ENCODE results near the gene PRKG1.
"Not testable (repeated sequence)": the region's sequence is repeated elsewhere in the genome, so short reads cannot be mapped to it uniquely, and the experiment has no call there.

The PRKG1 gene

GRCh38 chr10:51204066-51204465, 129.8 kb downstream of the PRKG1 start:
- TF ChIP-seq ZFX (IDR thresholded peaks at IDR 0.05; ENCODE audit: borderline replicate concordance), result no peak
- TF ChIP-seq, protein P1, sequence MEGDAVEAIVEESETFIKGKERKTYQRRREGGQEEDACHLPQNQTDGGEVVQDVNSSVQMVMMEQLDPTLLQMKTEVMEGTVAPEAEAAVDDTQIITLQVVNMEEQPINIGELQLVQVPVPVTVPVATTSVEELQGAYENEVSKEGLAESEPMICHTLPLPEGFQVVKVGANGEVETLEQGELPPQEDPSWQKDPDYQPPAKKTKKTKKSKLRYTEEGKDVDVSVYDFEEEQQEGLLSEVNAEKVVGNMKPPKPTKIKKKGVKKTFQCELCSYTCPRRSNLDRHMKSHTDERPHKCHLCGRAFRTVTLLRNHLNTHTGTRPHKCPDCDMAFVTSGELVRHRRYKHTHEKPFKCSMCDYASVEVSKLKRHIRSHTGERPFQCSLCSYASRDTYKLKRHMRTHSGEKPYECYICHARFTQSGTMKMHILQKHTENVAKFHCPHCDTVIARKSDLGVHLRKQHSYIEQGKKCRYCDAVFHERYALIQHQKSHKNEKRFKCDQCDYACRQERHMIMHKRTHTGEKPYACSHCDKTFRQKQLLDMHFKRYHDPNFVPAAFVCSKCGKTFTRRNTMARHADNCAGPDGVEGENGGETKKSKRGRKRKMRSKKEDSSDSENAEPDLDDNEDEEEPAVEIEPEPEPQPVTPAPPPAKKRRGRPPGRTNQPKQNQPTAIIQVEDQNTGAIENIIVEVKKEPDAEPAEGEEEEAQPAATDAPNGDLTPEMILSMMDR (IDR thresholded peaks at IDR 0.05), result no peak
- no peak overlapping the region for H3K27ac ChIP-seq

DNA sequence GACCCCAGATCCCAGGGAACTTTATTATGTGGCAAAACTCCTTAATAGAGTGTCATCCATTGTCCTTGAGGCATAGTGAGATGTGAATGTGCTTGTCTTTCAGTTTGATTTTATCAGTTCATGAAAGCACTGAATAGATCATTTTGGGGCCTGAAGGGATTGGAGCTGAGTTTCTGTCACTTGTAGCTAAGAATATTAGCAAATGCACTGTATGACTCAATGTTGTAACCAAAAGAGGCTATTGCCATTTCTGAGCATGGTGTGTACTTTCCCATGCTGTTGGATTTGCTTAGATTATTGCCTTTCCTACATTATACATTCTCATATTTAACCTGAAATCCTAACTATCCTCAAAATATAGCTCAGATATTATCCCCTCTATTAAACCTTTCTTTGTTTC, 130.4 kb downstream of the PRKG1 start:
- no peak overlapping the region for H3K27ac ChIP-seq
- TF ChIP-seq ZFX (IDR thresholded peaks at IDR 0.05; ENCODE audit: borderline replicate concordance), result no peak
- TF ChIP-seq, protein P1 (IDR thresholded peaks at IDR 0.05), result no peak

GRCh38 chr10:51206500-51206899, 132.2 kb downstream of the PRKG1 start:
- TF ChIP-seq, protein P1 (IDR thresholded peaks at IDR 0.05), result no peak
- TF ChIP-seq ZFX (IDR thresholded peaks at IDR 0.05; ENCODE audit: borderline replicate concordance), result no peak
- no peak overlapping the region for H3K27ac ChIP-seq

DNA sequence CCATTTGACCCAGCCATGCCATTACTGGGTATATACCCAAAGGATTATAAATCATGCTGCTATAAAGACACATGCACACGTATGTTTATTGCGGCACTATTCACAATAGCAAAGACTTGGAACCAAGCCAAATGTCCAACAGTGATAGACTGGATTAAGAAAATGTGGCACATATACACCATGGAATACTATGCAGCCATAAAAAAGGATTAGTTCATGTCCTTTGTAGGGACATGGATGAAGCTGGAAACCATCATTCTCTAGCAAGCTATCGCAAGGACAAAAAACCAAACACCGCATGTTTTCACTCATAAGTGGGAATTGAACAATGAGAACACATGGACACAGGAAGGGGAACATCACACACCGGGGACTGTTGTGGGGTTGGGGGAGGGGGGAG, 138.7 kb downstream of the PRKG1 start:
- not testable (repeated sequence) for H3K27ac ChIP-seq

DNA sequence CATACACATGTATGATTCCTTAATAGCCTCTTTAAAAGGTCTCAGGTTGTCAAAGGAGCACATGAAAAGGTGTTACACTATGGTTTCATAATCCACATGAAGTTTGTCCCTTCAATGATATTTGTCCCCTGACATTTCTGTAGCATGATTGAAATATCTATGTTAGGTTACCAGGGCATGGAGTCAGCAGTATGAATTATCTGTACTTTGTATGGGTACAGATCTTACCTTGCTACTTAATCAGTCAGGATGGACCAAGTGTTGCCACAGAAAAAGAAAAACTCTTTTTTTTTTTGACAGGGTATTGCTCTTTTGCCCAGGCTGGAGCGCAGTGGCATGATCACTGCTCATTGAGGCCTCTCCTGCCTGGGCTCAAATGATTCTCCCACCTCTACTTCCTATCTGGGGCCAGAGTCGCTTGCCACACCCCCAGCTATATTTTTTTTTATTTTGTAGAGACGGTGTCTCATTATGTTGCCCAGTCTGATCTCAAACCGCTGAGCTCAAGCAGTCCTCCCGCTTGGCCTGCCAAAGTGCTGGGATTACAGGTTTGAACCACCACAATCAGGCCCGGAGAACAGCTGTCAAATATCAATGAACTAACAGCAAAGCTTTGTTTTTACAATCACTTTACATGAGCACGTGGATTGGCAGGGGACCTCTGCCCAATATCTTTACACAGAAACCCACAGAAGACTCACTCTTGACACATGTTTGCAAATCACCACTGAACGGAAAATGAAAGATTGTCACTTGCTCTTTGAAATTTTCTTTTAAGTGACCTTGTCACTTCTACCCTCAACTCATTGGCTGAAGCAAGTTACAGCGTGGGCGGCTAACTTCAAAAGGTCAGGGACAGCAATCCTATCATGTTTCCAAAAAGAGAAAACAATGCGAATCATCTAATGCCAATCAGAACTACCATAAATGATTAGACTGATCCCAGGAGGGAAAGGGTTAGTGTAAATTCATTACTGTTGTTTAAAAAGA, 140.2 kb downstream of the PRKG1 start:
- no peak for TF ChIP-seq ZFX (IDR thresholded peaks at IDR 0.05; ENCODE audit: borderline replicate concordance)
- TF ChIP-seq, protein P1 (IDR thresholded peaks at IDR 0.05), result no peak
- H3K27ac ChIP-seq, result no peak overlapping the region

DNA sequence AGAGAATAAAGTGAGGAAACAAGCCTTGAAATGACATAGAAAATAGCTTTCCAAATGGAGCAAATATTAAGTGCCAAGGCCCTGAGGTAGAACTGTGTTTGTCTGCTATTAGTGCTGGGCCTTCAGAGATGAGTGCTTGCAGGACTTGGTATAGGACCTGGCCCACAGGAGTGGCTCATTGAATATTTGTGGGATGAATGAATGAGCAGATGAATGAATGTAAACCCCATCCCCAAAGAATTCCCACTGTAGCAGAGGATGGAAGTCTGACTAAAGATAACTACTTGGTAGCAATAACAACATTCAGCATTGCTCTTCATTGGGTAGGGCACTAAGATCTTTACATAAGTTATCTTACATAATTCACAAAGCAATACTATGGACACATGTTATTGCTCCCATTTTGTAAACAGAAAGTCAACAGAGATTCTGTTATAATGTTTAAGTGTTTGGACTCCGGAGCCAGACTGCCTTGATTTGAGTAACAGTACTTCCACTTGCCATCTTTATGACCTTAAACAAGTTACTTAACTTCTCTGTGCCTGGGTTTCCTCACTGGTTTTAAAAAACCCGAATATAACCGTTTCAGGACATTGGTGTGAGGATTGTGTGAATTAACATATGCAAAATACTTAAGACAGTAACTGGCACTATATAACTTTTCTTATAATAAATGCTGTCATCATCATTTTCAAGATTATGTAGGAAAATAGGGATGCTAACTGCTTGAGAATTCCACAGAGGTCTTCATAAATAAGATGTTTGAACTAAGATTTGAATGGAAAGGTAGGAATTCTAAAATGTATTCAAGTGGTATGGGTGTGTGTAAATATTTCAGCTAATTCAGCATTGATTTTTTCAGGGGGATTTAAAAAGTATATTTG, 141.9 kb downstream of the PRKG1 start:
- no peak for TF ChIP-seq ZFX (IDR thresholded peaks at IDR 0.05; ENCODE audit: borderline replicate concordance)
- TF ChIP-seq, protein P1 (IDR thresholded peaks at IDR 0.05), result no peak
- H3K27ac ChIP-seq, result no peak overlapping the region

- TF ChIP-seq, protein P1 (IDR thresholded peaks at IDR 0.05), result no peak
- no peak for TF ChIP-seq ZFX (IDR thresholded peaks at IDR 0.05; ENCODE audit: borderline replicate concordance)
- no peak overlapping the region for H3K27ac ChIP-seq
Observed at GRCh38 chr10:51217505-51217904, 143.2 kb downstream of the PRKG1 start.
